Testis (tissue), 2 donors: Measurements from ENCODE around the gene CCNYL1.

Source experiments
- POLR2A ChIP-seq: fragments of 450-650 bp; IDR thresholded peaks from one replicate; pipeline ENCODE4 v1.6.1; 2017; ENCODE audit warnings: antibody characterized with exemption, mild to moderate bottlenecking, moderate library complexity
- TF ChIP-seq, protein P1 (sequence below), 3 experiments: fragments of 450-650 bp in 2 of 3; fragments of 200-600 bp in 1 of 3; sonication (generic) in 1 of 3; IDR thresholded peaks; one replicate each; pipeline ENCODE4 v1.5.1; 2016 to 2019; ENCODE audit warnings: antibody characterized with exemption in 3 of 3, mild to moderate bottlenecking in 2 of 3, moderate library complexity in 1 of 3

DNA sequence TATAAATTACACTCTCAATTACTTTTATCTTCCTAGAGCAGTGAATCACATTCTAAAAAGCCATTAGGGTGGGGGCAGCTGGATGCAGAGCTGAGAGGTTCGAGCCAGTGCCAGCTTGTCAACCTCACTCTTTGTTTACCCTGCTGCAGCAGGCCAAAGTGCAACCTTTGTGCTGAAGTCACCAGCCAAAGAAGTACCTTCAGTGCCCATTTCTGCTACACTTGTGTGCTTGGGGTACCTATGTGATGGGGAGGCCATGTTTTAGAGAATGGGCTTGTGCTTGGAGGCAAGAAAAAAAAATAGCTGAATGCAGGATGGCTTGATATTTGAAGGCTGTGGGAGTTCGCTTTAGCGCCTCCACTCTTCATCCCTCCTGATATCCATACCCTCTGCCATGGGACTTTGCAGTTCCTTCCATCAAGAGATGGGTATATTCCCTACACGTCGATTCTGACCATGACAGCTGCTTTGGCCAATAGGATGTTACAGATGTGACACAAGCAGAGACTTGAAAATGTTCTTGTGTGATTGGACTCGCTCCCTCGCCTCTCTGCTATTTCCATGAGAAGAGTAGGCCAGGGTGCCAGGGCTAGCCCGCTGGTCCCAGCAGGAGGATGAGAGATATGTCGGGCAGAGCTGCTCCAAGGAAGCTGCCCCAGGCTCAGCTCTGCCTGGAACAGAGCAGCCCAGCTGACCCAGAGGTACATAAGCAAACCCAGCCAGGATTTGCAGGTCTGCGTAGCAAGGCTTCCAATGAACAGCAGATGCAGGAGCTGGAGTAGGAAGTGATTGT lies 71.0 kb downstream of the CCNYL1 start:
- TF ChIP-seq, protein P1, sequence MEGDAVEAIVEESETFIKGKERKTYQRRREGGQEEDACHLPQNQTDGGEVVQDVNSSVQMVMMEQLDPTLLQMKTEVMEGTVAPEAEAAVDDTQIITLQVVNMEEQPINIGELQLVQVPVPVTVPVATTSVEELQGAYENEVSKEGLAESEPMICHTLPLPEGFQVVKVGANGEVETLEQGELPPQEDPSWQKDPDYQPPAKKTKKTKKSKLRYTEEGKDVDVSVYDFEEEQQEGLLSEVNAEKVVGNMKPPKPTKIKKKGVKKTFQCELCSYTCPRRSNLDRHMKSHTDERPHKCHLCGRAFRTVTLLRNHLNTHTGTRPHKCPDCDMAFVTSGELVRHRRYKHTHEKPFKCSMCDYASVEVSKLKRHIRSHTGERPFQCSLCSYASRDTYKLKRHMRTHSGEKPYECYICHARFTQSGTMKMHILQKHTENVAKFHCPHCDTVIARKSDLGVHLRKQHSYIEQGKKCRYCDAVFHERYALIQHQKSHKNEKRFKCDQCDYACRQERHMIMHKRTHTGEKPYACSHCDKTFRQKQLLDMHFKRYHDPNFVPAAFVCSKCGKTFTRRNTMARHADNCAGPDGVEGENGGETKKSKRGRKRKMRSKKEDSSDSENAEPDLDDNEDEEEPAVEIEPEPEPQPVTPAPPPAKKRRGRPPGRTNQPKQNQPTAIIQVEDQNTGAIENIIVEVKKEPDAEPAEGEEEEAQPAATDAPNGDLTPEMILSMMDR (IDR thresholded peaks at IDR 0.05): no peak
- no peak for TF ChIP-seq POLR2A
